Measurements from ENCODE around the gene A3GALT2.

A3GALT2 gene

DNA sequence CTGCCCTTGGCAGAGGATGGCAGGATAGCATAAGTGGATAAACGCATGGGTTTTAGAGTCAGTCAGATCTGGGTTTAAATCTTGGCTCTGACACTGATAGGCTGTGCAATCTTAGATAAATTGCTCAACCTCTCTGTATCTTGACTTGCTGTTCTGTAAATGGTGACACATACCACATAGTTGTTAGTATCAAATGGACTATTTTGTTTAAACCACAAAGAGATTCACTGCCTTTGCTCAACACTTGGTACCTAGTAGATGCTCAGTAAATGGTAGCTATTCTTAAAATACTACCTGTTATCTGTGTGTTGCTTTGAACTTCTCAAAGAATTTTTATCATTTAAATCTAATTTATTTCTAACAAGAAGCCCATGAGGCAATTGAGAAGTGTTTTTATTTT lies 39.5 kb upstream of the A3GALT2 start:
- Histone ChIP-seq H3K27me3 (ENCODE audit: control insufficient read depth in 1 of 2, insufficient read depth in 1 of 2, low read length in 2 of 2) (no peaks in the 10 kb centered on the region), H3K4me3 (ENCODE audit: insufficient read depth in 1 of 2, low read depth in 1 of 2, low read length in 2 of 2) (no peak overlapping the region), H3K14ac (ENCODE audit: low read length in 2 of 2) (no peak overlapping the region), H3K9me3 (ENCODE audit: control insufficient read depth, low read length) (no peaks in the 10 kb centered on the region), H2BK12ac (ENCODE audit: low read length in 2 of 2) (no peak overlapping the region), H3K27ac (ENCODE audit: low read length, poor library complexity, severe bottlenecking) (no peak overlapping the region), H2AFZ (ENCODE audit: low read depth, low read length) (no peak overlapping the region), H3K4ac (ENCODE audit: low read depth in 1 of 2, low read length in 2 of 2) (no peak overlapping the region), H3K4me2 (ENCODE audit: low read length, poor library complexity, severe bottlenecking) (no peak overlapping the region), H3K4me1 (ENCODE audit: control insufficient read depth, insufficient read depth, low read depth, low read length) (peaks cover 23% of the 10 kb centered on the region), H3K9ac (ENCODE audit: low read length) (no peak overlapping the region), H3K79me1 (replicated peaks; ENCODE audit: low read length, poor library complexity, severe bottlenecking) (peaks cover 24% of the 10 kb centered on the region), H2BK15ac (ENCODE audit: low read depth, poor library complexity, severe bottlenecking) (no peak overlapping the region), H4K8ac (ENCODE audit: low read length) (no peak overlapping the region), H2BK5ac (ENCODE audit: low read depth, low read length, poor library complexity, severe bottlenecking) (no peak overlapping the region), H2AK5ac (ENCODE audit: low read length, severe bottlenecking) (no peak overlapping the region), H4K91ac (ENCODE audit: low read length) (no peak overlapping the region), H2BK120ac (ENCODE audit: low read depth, low read length) (no peak overlapping the region), H3K18ac (ENCODE audit: low read depth in 1 of 2, low read length in 2 of 2) (no peak overlapping the region), H3K36me3 (ENCODE audit: control insufficient read depth in 1 of 2, insufficient read depth in 2 of 2, low read depth in 1 of 2, low read length in 2 of 2) (peaks cover 25 to 89% of the 10 kb centered on the region in 2 experiments), H3K23ac (ENCODE audit: low read length in 2 of 2) (no peak overlapping the region)
- WGBS: 100% methylated on average over 1 of the region's 1 CpG
- no peak for DNase-seq

DNA sequence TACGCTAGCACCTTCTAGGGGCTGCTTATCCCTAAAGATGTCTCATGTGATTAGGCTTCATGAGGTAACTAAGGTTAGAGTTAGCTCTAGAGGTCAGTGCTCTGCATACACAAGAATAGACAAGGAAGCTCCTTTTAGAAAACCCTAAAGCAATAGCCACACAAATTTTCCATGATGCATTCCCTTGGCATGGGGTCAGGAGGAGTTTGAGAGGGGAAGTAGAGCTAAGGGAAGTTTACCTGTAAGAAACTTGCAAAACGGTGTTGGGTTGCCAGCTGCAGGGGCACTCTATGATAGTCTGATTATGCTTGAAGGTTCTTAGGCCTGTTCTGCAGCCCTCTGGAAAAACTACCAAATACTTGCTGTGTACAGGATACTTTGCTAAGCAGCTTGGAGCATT lies 39.0 kb upstream of the A3GALT2 start:
- Histone ChIP-seq H4K8ac (ENCODE audit: low read length) (no peak overlapping the region), H2BK15ac (ENCODE audit: low read depth, poor library complexity, severe bottlenecking) (no peak overlapping the region), H3K27me3 (ENCODE audit: control insufficient read depth in 1 of 2, insufficient read depth in 1 of 2, low read length in 2 of 2) (no peaks in the 10 kb centered on the region), H3K18ac (ENCODE audit: low read depth in 1 of 2, low read length in 2 of 2) (no peak overlapping the region), H3K79me1 (replicated peaks; ENCODE audit: low read length, poor library complexity, severe bottlenecking) (peaks cover 24% of the 10 kb centered on the region), H3K9ac (ENCODE audit: low read length) (no peak overlapping the region), H3K27ac (ENCODE audit: low read length, poor library complexity, severe bottlenecking) (no peak overlapping the region), H2AFZ (ENCODE audit: low read depth, low read length) (no peak overlapping the region), H2BK120ac (ENCODE audit: low read depth, low read length) (no peak overlapping the region), H3K23ac (ENCODE audit: low read length in 2 of 2) (peak overlapping the region in 1 of 2 experiments; percentile 67), H3K4me1 (ENCODE audit: control insufficient read depth, insufficient read depth, low read depth, low read length) (peaks cover 18% of the 10 kb centered on the region), H3K14ac (ENCODE audit: low read length in 2 of 2) (no peak overlapping the region), H3K4ac (ENCODE audit: low read depth in 1 of 2, low read length in 2 of 2) (no peak overlapping the region), H3K4me3 (ENCODE audit: insufficient read depth in 1 of 2, low read depth in 1 of 2, low read length in 2 of 2) (no peak overlapping the region), H3K36me3 (ENCODE audit: control insufficient read depth in 1 of 2, insufficient read depth in 2 of 2, low read depth in 1 of 2, low read length in 2 of 2) (peaks cover 24 to 89% of the 10 kb centered on the region in 2 experiments), H3K4me2 (ENCODE audit: low read length, poor library complexity, severe bottlenecking) (no peak overlapping the region), H2AK5ac (ENCODE audit: low read length, severe bottlenecking) (no peak overlapping the region), H2BK12ac (ENCODE audit: low read length in 2 of 2) (no peak overlapping the region), H2BK5ac (ENCODE audit: low read depth, low read length, poor library complexity, severe bottlenecking) (no peak overlapping the region), H4K91ac (ENCODE audit: low read length) (no peak overlapping the region), H3K9me3 (ENCODE audit: control insufficient read depth, low read length) (no peaks in the 10 kb centered on the region)
- 98% methylated on average over 2 of the region's 2 CpGs for WGBS
- no peak for DNase-seq

GRCh38 chr1:33358795-33359503 lies 38.1 kb upstream of the A3GALT2 start:
- 85% methylated on average over 1 of the region's 3 CpGs for WGBS
- Histone ChIP-seq H3K4me3 (ENCODE audit: insufficient read depth in 1 of 2, low read depth in 1 of 2, low read length in 2 of 2) (no peak overlapping the region), H3K23ac (ENCODE audit: low read length in 2 of 2) (no peak overlapping the region), H4K8ac (ENCODE audit: low read length) (no peak overlapping the region), H2BK120ac (ENCODE audit: low read depth, low read length) (no peak overlapping the region), H3K36me3 (ENCODE audit: control insufficient read depth in 1 of 2, insufficient read depth in 2 of 2, low read depth in 1 of 2, low read length in 2 of 2) (peaks cover 29 to 89% of the 10 kb centered on the region in 2 experiments), H3K4ac (ENCODE audit: low read depth in 1 of 2, low read length in 2 of 2) (no peak overlapping the region), H3K79me1 (replicated peaks; ENCODE audit: low read length, poor library complexity, severe bottlenecking) (peaks cover 26% of the 10 kb centered on the region), H3K4me2 (ENCODE audit: low read length, poor library complexity, severe bottlenecking) (no peak overlapping the region), H3K9me3 (ENCODE audit: control insufficient read depth, low read length) (no peaks in the 10 kb centered on the region), H2BK12ac (ENCODE audit: low read length in 2 of 2) (no peak overlapping the region), H3K4me1 (ENCODE audit: control insufficient read depth, insufficient read depth, low read depth, low read length) (peaks cover 11% of the 10 kb centered on the region), H4K91ac (ENCODE audit: low read length) (no peak overlapping the region), H3K14ac (ENCODE audit: low read length in 2 of 2) (no peak overlapping the region), H2AFZ (ENCODE audit: low read depth, low read length) (no peak overlapping the region), H2BK5ac (ENCODE audit: low read depth, low read length, poor library complexity, severe bottlenecking) (no peak overlapping the region), H3K18ac (ENCODE audit: low read depth in 1 of 2, low read length in 2 of 2) (no peak overlapping the region), H3K27me3 (ENCODE audit: control insufficient read depth in 1 of 2, insufficient read depth in 1 of 2, low read length in 2 of 2) (no peaks in the 10 kb centered on the region), H3K27ac (ENCODE audit: low read length, poor library complexity, severe bottlenecking) (no peak overlapping the region), H2AK5ac (ENCODE audit: low read length, severe bottlenecking) (no peak overlapping the region), H3K9ac (ENCODE audit: low read length) (no peak overlapping the region), H2BK15ac (ENCODE audit: low read depth, poor library complexity, severe bottlenecking) (no peak overlapping the region)
- no peak for DNase-seq

- H3K9me3 ChIP-seq (ENCODE audit: control insufficient read depth, low read length): no peaks in the 10 kb centered on the region
- H3K36me3 ChIP-seq (ENCODE audit: control insufficient read depth in 1 of 2, insufficient read depth in 2 of 2, low read depth in 1 of 2, low read length in 2 of 2): peaks cover 35 to 90% of the 10 kb centered on the region in 2 experiments
- H3K27ac ChIP-seq (ENCODE audit: low read length, poor library complexity, severe bottlenecking): no peak overlapping the region
- no peak overlapping the region for H3K4me2 ChIP-seq (ENCODE audit: low read length, poor library complexity, severe bottlenecking)
- no peak overlapping the region for H3K4ac ChIP-seq (ENCODE audit: low read depth in 1 of 2, low read length in 2 of 2)
- H3K4me3 ChIP-seq (ENCODE audit: insufficient read depth in 1 of 2, low read depth in 1 of 2, low read length in 2 of 2): no peak overlapping the region
- H2AK5ac ChIP-seq (ENCODE audit: low read length, severe bottlenecking): no peak overlapping the region
- H2BK5ac ChIP-seq (ENCODE audit: low read depth, low read length, poor library complexity, severe bottlenecking): no peak overlapping the region
- H2BK12ac ChIP-seq (ENCODE audit: low read length in 2 of 2): no peak overlapping the region
- H4K8ac ChIP-seq (ENCODE audit: low read length): no peak overlapping the region
- no peak for DNase-seq
- 90% methylated on average over 3 of the region's 4 CpGs for WGBS
- no peak overlapping the region for H3K9ac ChIP-seq (ENCODE audit: low read length)
- no peak overlapping the region for H3K14ac ChIP-seq (ENCODE audit: low read length in 2 of 2)
- no peak overlapping the region for H4K91ac ChIP-seq (ENCODE audit: low read length)
- H2BK120ac ChIP-seq (ENCODE audit: low read depth, low read length): no peak overlapping the region
- H3K79me1 ChIP-seq (replicated peaks; ENCODE audit: low read length, poor library complexity, severe bottlenecking): peaks cover 24% of the 10 kb centered on the region
- H3K23ac ChIP-seq (ENCODE audit: low read length in 2 of 2): no peak overlapping the region
- H3K27me3 ChIP-seq (ENCODE audit: control insufficient read depth in 1 of 2, insufficient read depth in 1 of 2, low read length in 2 of 2): no peaks in the 10 kb centered on the region
- H3K4me1 ChIP-seq (ENCODE audit: control insufficient read depth, insufficient read depth, low read depth, low read length): peaks cover 4% of the 10 kb centered on the region
- H2AFZ ChIP-seq (ENCODE audit: low read depth, low read length): no peak overlapping the region
- H2BK15ac ChIP-seq (ENCODE audit: low read depth, poor library complexity, severe bottlenecking): no peak overlapping the region
- no peak overlapping the region for H3K18ac ChIP-seq (ENCODE audit: low read depth in 1 of 2, low read length in 2 of 2)
These were observed 37.4 kb upstream of the A3GALT2 start for GRCh38 chr1:33358114-33358794.

Data from mesenchymal stem cell (in vitro differentiated cells and primary cell).